Stimulated activated naive B cell treated with anti-CD40 and anti-IgM and Interleukin-4, amounts not matched to agents 10 μg/mL and 1 μg/mL and 100 μg/mL, for 72 hours (primary cell): ENCODE results near the gene SUMF2.
"Not testable (repeated sequence)": the region's sequence is repeated elsewhere in the genome, so short reads cannot be mapped to it uniquely, and the experiment has no call there.

Experiments used
- ATAC-seq, 2 donors: fragments of 150-1000 bp; cut with Tn5 transposase; replicated peaks; 2 replicates each; pipeline ENCODE4 v1.10.0; 2021; ENCODE audit warnings: moderate library complexity in 1 of 2
- DNase-seq: peaks from one replicate; pipeline ENCODE4 v3.0.0; 2021
- H3K27ac Mint-ChIP-seq: one replicate; pipeline ENCODE4 v1.8.0; 2022; ENCODE audit warnings: mild to moderate bottlenecking, mixed read lengths
- H3K27me3 Mint-ChIP-seq, 2 donors: one replicate each; pipeline ENCODE4 v1.8.0; 2022; ENCODE audit warnings: mixed read lengths in 2 of 2
- H3K36me3 Mint-ChIP-seq, 2 donors: one replicate each; pipeline ENCODE4 v1.8.0; 2022; ENCODE audit warnings: mixed read lengths in 2 of 2, mild to moderate bottlenecking in 1 of 2
- H3K4me1 Mint-ChIP-seq, 2 donors: one replicate each; pipeline ENCODE4 v1.8.0; 2022; ENCODE audit warnings: mixed read lengths in 2 of 2, mild to moderate bottlenecking in 1 of 2
- H3K4me3 Mint-ChIP-seq, 2 donors: one replicate each; pipeline ENCODE4 v1.8.0; 2022; ENCODE audit warnings: mild to moderate bottlenecking in 2 of 2, mixed read lengths in 2 of 2, moderate library complexity in 1 of 2
- H3K9me3 Mint-ChIP-seq, 2 donors: one replicate each; pipeline ENCODE4 v1.8.0; 2022; ENCODE audit warnings: mixed read lengths in 2 of 2, mild to moderate bottlenecking in 1 of 2

SUMF2 gene

DNA sequence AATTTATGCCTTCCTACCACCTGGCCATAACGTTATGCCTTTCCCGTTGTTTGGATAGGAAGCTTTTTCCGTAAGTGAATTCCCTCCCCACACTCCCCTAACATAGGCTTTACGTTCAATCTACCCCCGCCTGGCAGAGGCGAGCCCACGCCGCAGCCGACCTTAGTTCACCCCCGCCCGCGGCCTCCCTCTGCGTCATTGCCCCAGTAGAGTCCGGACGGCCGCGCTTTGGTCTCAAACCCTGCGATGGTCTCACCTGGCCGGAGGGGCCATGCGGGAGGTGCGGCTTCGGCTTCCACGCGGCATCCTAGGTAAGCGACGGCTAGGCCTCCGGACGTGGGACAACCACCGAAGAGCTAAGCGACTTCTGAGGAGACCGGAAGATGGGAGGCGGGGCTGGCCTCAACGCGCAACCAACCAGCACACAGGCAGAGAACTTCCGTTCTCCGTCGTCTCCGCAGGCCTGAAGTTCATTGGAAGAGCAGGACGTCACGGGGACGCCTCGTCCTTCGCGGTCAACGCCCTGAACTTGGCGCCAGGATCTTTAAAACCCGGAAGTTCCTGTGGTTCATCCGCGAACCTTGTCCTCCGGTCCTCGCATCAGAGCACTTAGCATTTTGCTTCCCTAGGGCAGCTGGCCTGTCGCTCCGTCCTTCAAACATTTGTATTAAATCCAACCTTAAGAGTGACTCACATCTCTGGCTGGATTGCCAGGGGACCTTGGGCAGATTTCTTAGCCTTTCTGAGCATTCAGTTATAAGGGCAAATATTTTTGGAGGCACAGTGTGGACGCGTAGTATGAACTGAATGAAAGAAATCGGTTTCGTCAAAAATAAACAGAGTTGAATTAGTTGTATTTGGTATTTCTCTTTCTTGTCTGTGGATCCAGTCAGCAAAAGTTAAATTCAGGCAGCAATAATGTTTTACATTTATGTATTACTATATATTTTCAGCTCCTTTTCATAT is 42.3 kb downstream of the SUMF2 start, which contains the start of gene CHCHD2:
Gene CHCHD2, minus strand, starts transcription at position 369 of the 966 bp plus-strand sequence. Its CDS starts 63 bp downstream, at position 306.
- peak within 1 kb of the TSS; percentile 99 for H3K27ac Mint-ChIP-seq

DNA sequence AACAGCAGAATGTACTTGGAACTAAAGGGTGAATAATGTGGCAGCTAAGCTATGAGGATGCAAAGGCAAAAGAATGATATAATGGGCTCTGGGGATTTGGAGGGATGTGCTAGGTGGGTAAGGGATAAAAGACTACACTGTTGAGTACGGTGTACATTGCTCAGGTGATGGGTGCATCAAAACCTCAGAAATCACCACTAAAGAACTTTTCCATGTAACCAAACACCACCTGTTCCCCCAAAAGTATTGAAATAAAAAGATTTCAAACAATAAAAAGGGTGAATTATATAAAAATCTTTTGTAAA is 43.8 kb downstream of the SUMF2 start:
- Mint-ChIP-seq H3K27me3 (peaks cover 0 to 4% of the 10 kb centered on the region in 2 donors), H3K9me3 (peaks cover 7 to 9% of the 10 kb centered on the region in 2 donors), H3K36me3 (peaks cover 18 to 19% of the 10 kb centered on the region in 2 donors), H3K4me3 (peak overlapping the region in 1 of 2 donors; percentile 52), H3K4me1 (peaks cover 13 to 16% of the 10 kb centered on the region in 2 donors), H3K27ac (peak overlapping the region; percentile 99)
- DNase-seq, result no peak
- ATAC-seq, result no peak

More for the DNA sequence above, 42.3 kb downstream of the SUMF2 start, which contains the start of gene CHCHD2:
- peak; percentile 97 to 99 for ATAC-seq
- DNase-seq, result peak; percentile 95
- Mint-ChIP-seq H3K4me3 (peak within 1 kb of the TSS; percentile 92 to 99), H3K27me3 (peaks cover 0 to 4% of the 10 kb centered on the region in 2 donors), H3K36me3 (peaks cover 18 to 22% of the 10 kb centered on the region in 2 donors), H3K9me3 (peaks cover 7 to 9% of the 10 kb centered on the region in 2 donors), H3K4me1 (peaks cover 13 to 16% of the 10 kb centered on the region in 2 donors)

DNA sequence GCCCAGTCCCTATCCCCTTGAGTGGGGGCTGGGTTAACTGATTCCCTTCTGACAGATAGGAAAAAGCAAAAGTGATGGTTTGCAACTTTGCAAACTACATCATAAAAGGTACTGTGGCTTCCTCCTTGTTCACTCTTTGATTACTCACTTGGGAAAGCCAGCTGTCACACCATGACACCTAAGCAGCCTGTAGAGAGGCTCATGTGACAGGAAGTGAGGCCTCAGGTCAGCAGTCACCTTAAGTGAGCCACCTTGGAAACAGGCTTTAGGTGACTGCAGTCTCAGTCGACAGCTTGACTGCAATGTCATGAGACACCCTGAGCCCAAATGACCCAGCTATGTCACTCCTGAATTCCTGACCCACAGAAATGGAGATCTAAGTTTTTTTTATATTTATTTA is 46.5 kb downstream of the SUMF2 start:
- Mint-ChIP-seq H3K9me3 (peaks cover 7 to 9% of the 10 kb centered on the region in 2 donors), H3K4me3 (no peak overlapping the region), H3K27ac (no peak overlapping the region), H3K27me3 (peaks cover 5 to 8% of the 10 kb centered on the region in 2 donors), H3K4me1 (peaks cover 11 to 16% of the 10 kb centered on the region in 2 donors), H3K36me3 (peaks cover 15 to 16% of the 10 kb centered on the region in 2 donors)
- ATAC-seq, result no peak
- DNase-seq, result no peak

DNA sequence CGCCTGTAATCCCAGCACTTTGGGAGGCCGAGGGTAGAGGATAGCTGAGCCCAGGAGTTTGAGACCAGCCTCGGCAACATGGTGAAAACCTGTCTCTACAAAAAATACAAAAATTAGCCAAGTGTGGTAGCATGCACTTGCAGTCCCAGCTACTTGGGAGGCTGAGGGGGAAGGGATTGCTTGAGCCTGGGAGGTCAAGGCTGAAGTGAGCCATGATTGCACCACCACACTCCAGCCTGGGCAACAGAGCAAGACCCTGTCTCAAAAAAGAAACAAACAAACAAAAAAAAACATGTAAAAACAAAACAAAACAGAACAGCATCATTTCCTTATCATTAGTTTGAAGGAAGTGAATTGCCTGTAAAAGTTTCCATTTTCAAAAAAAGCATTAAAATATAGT is 48.2 kb downstream of the SUMF2 start:
- not testable (repeated sequence) for H3K9me3 Mint-ChIP-seq, H3K27ac Mint-ChIP-seq, DNase-seq, H3K4me1 Mint-ChIP-seq, H3K36me3 Mint-ChIP-seq, H3K4me3 Mint-ChIP-seq, ATAC-seq
- H3K27me3 Mint-ChIP-seq, result peaks cover 17 to 24% of the 10 kb centered on the region in 2 donors

DNA sequence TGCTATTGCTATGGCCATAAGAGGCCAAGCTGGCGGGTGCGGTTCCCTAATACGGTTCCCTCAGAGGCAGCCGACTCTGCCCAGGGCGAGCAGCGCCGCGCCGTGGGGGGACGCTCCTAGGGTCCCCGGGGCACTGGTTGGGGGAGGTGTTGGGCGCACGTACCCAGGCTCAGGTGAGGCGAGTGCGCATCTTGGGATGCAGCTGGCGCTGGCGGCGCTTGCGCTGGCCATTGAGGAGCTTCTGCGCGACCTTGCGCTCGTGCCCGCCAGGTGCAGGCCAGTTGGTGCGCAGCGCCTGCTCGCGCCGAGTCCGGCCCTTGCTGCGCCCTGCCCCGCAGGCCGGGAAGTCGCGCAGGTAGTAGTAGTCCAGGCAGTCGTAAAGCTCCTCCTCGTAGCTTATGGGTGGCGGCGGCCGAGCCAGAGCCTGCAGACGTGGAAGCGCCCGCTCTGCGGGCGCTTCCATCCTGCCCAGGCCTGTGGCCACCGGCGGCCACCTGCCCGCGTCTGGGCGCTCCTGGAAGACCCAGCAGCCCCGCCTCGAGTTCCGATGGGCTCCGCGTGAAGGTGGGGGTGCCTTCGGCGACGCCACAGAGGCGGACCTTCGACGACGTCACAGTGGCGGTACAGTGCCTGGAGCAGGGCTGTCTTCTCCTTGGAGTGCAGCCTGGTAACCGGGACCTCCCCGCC is 51.9 kb downstream of the SUMF2 start, which contains the start of gene NUPR2:
Gene NUPR2, minus strand, starts transcription at position 566 of the 687 bp plus-strand sequence. Its CDS starts 103 bp downstream, at position 463.
- H3K4me1 Mint-ChIP-seq, result no peaks in the 10 kb centered on the region
- H3K9me3 Mint-ChIP-seq, result no peaks in the 10 kb centered on the region
- ATAC-seq, result no peak
- peak within 1 kb of the TSS in 1 of 2 donors; percentile 46 for H3K4me3 Mint-ChIP-seq
- peaks cover 27 to 43% of the 10 kb centered on the region in 2 donors for H3K27me3 Mint-ChIP-seq
- H3K36me3 Mint-ChIP-seq, result no peaks in the 10 kb centered on the region
- DNase-seq, result no peak
- H3K27ac Mint-ChIP-seq, result no peak within 1 kb of the TSS

DNA sequence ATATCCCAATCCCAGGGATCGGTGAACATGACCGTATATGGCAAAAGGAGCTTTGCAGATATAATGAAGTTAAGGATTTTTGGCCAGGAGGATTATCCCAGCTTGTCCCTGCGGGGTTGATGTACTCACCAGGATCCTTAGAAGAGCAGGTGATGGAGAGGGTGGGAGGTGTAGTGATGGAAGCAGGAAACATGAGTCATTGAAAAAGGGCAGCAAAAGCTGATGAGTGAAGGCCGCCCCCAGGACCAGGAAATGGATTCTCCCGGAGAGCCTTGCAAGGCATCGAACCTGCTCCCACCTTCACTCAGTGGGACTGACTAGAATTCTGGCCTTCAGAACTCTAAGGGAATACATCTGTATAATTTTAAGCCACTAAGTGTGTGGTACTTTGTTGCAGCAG is 57.4 kb downstream of the SUMF2 start:
- no peaks in the 10 kb centered on the region for H3K36me3 Mint-ChIP-seq
- no peaks in the 10 kb centered on the region for H3K4me1 Mint-ChIP-seq
- peaks cover 27 to 32% of the 10 kb centered on the region in 2 donors for H3K27me3 Mint-ChIP-seq
- no peak overlapping the region for H3K4me3 Mint-ChIP-seq
- no peak overlapping the region for H3K27ac Mint-ChIP-seq
- DNase-seq (no peak), ATAC-seq (no peak)
- H3K9me3 Mint-ChIP-seq, result no peaks in the 10 kb centered on the region

DNA sequence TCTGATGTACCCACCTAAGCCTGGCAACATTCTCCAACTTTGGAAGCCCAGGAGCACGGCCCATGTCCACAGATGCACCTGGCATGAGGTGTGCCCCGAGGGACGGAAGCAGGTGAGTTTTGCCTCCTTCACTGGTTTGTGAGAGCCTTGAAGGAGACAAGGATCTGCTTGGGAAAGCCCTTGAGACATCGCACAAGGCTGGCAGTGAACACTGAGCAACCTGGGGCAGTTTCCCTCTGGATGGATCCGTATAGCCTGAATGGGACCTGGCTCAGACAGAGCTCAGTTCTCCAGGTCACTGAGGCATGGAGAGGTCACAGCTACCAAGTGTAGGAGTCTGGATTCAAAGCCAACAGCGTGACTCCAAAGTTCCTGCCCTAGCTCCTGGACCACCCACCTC is 60.9 kb downstream of the SUMF2 start:
- H3K9me3 Mint-ChIP-seq, result no peaks in the 10 kb centered on the region
- ATAC-seq (no peak), DNase-seq (no peak)
- H3K27me3 Mint-ChIP-seq, result peaks cover 11 to 15% of the 10 kb centered on the region in 2 donors
- no peaks in the 10 kb centered on the region for H3K36me3 Mint-ChIP-seq
- no peak overlapping the region for H3K4me3 Mint-ChIP-seq
- H3K4me1 Mint-ChIP-seq, result no peaks in the 10 kb centered on the region
- H3K27ac Mint-ChIP-seq, result no peak overlapping the region

DNA sequence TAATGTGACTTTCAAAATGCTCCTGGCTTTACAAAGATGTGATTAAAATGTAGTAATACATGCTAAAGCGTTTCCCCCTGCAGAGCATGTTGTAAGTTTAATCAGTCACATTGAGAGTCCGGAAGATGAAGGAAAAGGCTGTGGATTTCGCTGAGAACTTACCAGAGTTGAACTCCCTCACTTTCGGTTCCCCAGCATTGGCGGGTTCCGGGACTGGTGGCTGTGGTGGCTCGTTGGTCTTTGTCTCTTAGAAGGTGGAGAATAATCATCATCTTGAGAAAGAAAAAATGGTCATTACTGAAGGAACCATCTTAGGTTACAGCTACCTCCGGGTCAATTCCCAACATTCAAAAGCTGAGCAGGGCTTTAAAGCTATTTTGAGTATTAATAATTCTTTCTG is 61.7 kb downstream of the SUMF2 start:
- ATAC-seq, result no peak
- Mint-ChIP-seq H3K4me1 (no peaks in the 10 kb centered on the region), H3K36me3 (no peaks in the 10 kb centered on the region)

DNA sequence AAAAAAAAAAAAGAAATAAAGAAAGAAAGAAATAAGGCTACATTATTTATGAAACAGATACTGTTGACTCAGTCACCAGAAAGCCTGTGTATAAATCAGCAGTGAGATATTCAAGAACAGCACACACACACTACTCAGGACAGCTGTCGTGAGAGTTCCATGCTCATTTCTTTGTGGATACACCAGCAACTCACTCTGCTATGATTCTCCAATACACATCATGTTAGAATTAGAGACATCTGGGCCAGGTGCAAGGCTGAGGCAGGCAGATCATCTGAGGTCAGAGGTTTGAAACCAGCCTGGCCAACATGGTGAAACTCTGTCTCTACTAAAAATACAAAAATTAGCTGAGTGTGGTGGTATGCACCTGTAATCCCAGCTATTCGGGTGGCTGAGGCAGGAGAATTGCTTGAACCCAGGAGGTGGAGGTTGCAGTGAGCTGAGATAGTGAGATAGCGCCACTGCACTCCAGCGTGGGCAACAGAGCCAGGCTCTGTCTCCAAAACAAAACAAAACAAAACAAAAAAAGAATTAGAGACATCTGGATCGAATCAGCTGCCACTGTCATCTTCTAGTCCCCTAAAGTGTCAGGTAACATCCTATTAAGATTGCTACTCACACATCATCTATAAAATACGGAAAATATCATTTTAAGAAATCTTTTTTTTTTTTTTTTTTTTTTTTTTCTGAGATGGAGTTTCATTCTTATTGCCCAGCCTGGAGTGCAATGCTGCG is 63.3 kb downstream of the SUMF2 start:
- Mint-ChIP-seq H3K9me3 (no peaks in the 10 kb centered on the region), H3K27ac (no peak overlapping the region), H3K27me3 (peaks cover 0 to 11% of the 10 kb centered on the region in 2 donors), H3K4me1 (no peaks in the 10 kb centered on the region), H3K4me3 (no peak overlapping the region), H3K36me3 (no peaks in the 10 kb centered on the region)
- ATAC-seq (no peak), DNase-seq (no peak)

More for the DNA sequence above, 61.7 kb downstream of the SUMF2 start:
- Mint-ChIP-seq H3K9me3 (no peaks in the 10 kb centered on the region), H3K27ac (no peak overlapping the region), H3K27me3 (peaks cover 7 to 12% of the 10 kb centered on the region in 2 donors), H3K4me3 (no peak overlapping the region)
- no peak for DNase-seq
